NB4 (cell line): ENCODE results near the gene ZCCHC13.

Source experiments
- DNase-seq: peaks from one replicate; pipeline ENCODE4 v3.0.0; 2010; ENCODE audit warnings: low read depth
- H3K4me3 ChIP-seq: one replicate; pipeline ENCODE4 v1.5.1; 2011; ENCODE audit warnings: mild to moderate bottlenecking, low read depth, low read length, moderate library complexity
- CTCF ChIP-seq: IDR thresholded peaks from one replicate; pipeline ENCODE4 v1.5.1; 2012; ENCODE audit warnings: low read depth, low read length
- MYC ChIP-seq: IDR thresholded peaks from 2 replicates; pipeline ENCODE4 v1.6.1; 2011; ENCODE audit warnings: low read depth, low read length
- POLR2A ChIP-seq: IDR thresholded peaks from 2 replicates; pipeline ENCODE4 v1.6.1; 2011; ENCODE audit warnings: mild to moderate bottlenecking; ENCODE audit not compliant: insufficient read length; ENCODE audit errors: extremely low read depth
- TF ChIP-seq, protein P1 (sequence below): IDR thresholded peaks from 2 replicates; pipeline ENCODE4 v1.6.1; 2011; ENCODE audit warnings: low read depth, low read length

ZCCHC13 gene

DNA sequence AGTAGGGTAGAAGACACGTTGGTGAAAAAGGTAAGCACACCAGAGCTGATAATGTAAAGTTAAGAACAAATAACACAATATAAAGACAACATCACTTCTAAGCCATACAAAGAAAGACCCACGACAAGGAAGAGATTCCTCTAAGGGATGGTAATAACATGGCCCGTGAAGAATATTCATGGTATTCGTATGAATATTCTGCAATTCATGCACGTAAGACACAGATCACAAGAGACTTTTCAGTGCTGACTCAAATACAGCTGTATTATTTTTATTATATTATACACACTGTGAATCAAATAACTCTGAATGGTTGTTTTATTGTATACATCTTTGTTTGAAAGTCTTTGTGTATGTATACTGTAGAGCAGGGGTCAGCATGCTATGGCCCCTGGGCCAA lies 29.5 kb upstream of the ZCCHC13 start:
- DNase-seq, result no peak
- TF ChIP-seq CTCF (no peak), POLR2A (no peak), MYC (no peak)
- no peak overlapping the region for H3K4me3 ChIP-seq

GRCh38 chrX:74277320-74277719 lies 26.7 kb upstream of the ZCCHC13 start:
- TF ChIP-seq POLR2A (no peak), MYC (no peak), CTCF (no peak)
- TF ChIP-seq, protein P1, sequence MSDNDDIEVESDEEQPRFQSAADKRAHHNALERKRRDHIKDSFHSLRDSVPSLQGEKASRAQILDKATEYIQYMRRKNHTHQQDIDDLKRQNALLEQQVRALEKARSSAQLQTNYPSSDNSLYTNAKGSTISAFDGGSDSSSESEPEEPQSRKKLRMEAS, result no peak
- no peak for DNase-seq
- no peak overlapping the region for H3K4me3 ChIP-seq

DNA sequence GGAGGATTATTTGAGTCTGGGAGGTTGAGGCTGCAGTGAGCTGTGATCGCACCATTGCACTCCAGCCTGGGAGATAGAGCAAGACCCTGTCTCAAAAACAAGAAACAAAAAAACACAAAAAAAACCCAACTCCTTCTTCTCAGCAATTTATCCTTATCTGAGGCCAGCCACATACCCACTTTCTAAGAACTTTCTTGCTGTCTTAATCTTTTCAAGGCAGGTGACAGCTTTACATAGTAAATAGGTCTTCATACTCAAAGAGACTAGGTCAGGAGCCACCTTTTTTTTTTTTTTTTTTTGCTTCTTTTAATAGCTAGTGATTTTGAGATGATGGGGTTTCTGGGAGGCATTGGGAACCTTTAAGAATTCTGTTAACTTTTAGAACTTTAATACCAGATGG lies 26.1 kb upstream of the ZCCHC13 start:
- no peak for TF ChIP-seq POLR2A
- no peak for TF ChIP-seq CTCF
- TF ChIP-seq MYC, result no peak
- TF ChIP-seq, protein P1, result no peak
- no peak overlapping the region for H3K4me3 ChIP-seq
- DNase-seq, result no peak

GRCh38 chrX:74280759-74281158 lies 23.2 kb upstream of the ZCCHC13 start:
- TF ChIP-seq, protein P1, result no peak
- no peak for TF ChIP-seq CTCF
- TF ChIP-seq MYC, result no peak
- no peak for TF ChIP-seq POLR2A
- no peak for DNase-seq
- no peak overlapping the region for H3K4me3 ChIP-seq

GRCh38 chrX:74284391-74284952 lies 19.5 kb upstream of the ZCCHC13 start:
- H3K4me3 ChIP-seq, result no peak overlapping the region
- no peak for DNase-seq
- TF ChIP-seq POLR2A (no peak), MYC (no peak), CTCF (no peak)
- TF ChIP-seq, protein P1, result no peak
